Embryonic facial prominence (tissue), 1 donor: Measurements from ENCODE around the gene MASP2.
A peak's percentile ranks its signal among the peaks of the same experiment; 100 is the strongest.
"Not testable (repeated sequence)": the region's sequence is repeated elsewhere in the genome, so short reads cannot be mapped to it uniquely, and the experiment has no call there.

Source experiments
- DNase-seq: peaks from one replicate; pipeline ENCODE4 v3.0.0-alpha.2; 2016; ENCODE audit errors: extremely low spot score

MASP2 gene

DNA sequence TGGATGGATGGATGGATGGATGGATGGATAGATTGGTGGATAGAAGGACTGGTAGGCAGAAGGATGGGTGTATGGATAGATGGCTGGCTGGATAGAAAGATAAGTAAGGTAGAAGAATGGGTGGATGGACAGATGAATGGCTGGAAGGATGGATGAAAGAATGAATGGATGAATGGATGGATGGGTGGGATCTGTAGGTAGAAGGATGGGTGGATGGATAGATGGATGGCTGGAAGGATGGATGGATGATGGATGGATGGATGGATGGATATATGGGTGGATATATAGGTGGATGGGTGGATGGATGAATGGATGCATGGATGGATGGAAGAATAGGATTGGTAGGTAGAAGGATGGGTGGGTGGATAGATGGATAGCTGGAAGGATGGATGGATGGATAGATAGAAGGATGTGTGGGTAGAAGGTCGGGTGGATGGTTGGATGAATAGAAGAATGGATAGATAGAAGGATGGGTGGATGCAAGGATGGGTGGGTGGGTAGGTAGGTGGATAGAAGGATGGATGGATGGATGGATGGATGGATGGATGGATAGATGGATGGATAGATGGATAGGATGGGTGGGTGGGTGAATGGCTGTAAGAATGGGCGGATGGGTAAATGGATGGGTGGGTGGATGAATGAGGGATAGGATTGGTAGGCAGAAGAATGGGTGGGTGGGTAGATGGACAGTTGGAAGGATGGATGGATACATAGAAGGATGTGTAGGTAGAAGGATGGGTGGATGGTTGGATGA, 7.5 kb downstream of the MASP2 start:
- DNase-seq: no peak

DNA sequence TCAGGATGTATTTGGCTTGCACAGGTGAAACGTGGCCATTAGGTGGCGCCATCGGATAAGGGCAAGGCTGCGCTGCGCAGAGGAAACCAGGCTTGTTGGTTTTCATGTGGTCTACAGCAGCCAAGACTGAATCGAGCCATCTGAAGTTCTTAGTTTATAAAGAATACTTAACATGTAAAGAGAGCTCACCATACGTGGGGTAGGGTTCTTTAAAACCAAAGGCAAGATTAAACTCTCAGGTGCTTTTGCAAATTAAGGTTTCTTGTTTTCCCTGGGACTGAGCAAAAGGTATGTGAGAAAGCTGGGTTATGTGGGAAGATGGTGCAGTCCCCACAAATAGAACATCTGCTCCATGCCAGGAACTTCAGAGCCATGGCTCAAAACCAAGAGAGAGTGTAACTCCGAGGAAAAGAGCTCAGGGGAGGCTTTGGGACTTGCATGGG, 9.3 kb downstream of the MASP2 start:
- peak; percentile 67 for DNase-seq

DNA sequence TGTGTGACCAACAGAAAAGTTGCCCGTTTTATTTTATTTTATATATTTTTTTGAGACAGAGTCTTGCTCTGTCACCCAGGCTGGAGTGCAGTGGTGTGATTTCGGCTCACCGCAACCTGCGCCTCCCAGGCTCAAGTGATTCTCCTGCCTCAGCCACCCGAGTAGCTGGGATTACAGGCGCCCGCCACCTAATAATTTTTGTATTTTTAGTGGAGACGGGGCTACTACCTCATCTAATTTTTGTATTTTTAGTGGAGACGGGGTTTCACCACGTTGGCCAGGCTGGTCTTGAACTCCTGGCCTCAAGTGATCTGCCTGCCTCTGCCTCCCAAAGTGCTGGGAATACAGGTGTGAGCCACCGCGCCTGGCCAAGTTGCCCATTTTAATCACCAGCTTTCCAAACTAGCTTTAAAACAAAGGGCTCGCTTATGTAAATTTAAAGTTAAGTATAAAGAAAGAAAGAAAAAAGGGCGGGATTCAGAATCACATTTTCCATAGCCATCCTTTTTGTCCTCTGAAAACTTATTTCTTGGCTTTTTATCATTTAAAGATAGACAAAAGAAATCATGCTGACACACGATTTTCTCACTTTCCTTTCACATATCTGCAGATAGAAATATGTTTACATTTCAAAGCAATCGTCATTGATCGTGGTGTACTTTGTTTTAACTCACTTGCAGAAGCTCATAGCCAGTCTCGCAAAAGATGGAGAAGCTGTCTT, 9.9 kb downstream of the MASP2 start:
- not testable (repeated sequence) for DNase-seq

DNA sequence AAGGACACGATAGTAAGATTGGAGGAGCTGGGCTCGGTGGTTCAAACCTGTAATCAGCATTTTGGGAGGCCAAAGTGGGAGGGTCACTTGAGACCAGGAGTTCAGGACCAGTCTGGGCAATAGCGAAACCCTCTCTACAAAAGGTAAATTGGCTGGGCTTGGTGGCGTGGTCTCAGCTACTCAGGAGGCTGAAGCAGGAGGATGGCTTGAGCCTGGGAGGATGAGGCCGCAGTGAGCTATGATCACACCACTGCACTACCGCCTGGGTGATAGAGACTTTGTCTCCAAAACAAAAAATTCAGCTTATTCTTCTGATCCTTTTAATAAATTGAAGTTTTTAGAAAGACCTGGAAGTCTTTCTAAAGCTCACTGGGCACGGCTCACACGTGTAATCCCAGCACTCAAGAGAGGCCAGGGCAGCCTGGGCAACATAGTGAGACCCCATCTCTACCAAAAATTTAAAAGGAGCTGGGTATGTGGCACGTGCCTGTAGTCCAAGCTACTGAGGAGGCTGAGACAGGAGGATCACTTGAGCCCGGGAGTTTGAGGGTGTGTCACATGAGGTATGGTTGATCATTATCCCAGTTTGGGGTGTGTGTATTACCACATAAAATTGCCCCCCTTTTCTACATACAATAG, 15.3 kb downstream of the MASP2 start:
- DNase-seq: no peak

DNA sequence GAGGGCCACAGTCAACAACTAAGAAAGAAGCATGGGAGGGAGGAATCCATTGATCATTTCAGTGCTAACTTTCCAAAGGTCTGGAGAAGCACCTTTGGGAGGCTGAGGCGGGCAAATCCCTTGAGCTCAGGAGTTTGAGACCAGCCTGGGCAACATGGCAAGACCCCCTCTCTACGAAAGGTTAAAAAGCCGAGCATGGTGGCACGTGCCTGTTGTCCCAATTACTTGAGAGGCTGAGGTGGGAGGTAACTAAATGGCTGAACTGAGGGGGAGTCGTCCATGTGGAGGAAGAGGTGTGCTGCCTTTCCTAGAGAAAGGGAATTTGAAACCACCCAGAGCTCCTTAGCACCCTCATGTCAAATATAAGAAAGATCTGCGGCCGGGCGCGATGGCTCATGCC, 16.2 kb downstream of the MASP2 start:
- DNase-seq: no peak

DNA sequence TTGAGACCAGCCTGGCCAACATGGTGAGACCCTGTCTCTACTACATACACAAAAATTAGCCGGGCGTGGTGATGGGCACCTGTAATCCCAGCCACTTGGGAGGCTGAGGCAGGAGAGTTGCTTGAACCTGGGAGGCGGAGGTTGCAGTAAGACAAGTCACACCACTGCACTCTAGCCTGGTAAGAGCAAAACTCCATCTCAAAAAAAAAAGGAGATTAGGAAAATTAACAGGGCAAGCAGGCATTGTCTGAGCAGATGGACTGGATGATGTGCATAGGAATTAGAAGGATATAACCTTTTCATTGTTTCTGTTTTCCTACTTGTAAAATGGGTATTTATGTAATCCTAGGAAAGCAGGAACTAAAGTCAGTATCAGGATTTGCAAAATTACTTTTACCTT, 19.0 kb downstream of the MASP2 start:
- DNase-seq: no peak

DNA sequence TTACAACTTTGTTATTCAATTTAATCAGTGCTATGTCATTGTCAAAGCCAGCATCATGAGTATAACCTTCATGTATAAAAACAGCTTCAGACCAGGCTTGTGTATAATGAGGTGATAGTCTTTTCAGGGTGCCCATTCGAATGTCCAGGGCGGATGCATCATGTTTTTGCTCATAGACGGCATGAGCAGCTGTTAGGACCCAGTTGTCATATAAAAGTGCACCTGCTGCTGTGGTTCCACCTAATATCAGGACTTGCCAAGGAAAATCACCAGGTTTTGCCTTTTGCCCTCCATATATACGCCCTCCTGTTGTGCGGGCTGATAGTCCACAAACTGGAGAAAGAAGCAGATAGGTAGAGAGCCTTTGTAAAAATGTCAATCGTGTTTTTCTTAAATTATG, 19.7 kb downstream of the MASP2 start:
- DNase-seq: no peak

DNA sequence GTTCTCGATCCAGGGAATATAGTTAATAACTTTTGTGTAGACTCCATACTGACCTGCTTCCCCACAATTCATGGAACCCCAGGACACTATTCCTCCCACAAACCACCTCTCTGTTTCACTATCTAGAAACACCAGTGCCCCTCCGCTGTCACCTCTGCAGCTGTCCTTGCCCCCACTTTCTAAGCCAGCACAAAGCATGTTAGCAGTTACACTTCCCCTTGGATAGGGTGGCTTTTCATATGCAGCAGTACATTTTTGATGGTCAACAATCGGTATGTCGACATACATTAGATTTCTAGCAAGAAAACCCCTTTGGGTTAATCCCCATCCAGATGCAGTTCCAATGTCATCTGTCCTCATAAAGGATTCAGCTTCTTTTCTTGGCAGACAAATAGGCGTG, 20.1 kb downstream of the MASP2 start:
- no peak for DNase-seq

DNA sequence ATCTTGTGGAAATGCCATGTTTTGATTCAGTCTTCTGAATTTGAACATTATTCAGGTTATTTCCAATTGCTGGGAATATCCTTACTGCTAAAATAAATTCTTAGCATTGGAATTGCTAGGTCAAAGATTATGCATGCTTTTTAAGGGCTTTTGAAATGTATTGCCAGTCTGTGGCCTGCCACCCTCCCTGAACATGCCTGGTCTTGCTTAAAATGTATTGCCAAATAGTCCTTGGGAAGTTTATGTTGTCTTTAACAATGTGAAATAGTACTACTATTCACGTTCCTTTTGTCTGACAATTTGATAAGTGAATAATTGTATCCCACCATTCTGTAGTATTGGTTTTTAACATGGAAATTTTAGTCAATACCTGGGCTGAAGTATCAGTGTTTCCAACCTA, 21.0 kb downstream of the MASP2 start:
- no peak for DNase-seq

DNA sequence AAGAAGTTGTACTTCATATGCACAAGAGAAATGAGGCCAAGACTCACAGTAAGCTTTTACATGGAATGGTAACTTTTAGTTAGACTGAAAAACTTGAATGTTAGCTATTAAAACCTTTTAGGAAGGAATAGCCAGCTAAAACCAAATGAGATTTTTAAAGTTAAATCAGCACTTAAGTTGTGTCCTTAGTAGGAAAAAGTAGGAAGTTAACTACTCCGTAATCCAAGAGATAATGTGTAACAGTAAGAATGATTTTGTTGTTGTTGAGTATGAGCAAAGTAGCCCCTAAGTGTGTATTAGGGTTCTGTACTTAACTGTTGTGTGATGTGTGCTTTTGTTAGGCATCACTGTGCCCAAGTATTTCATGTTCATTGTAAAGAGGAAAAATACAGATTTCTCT, 21.4 kb downstream of the MASP2 start:
- no peak for DNase-seq

DNA sequence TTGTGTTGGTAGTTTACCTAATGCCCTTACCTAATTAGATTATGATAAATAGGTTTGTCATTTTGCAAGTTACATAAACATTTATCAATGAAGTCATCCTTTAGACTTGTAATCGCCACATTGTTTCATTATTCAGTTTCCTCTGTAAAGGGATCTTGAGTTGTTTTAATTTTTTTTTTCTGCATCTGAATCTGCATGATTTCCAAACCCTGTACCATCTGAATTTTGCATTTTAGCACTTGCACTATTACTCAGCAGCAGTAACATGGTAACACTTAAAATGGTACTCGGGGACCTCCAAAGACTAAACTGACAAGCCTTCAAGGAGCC, 22.2 kb downstream of the MASP2 start:
- no peak for DNase-seq

DNA sequence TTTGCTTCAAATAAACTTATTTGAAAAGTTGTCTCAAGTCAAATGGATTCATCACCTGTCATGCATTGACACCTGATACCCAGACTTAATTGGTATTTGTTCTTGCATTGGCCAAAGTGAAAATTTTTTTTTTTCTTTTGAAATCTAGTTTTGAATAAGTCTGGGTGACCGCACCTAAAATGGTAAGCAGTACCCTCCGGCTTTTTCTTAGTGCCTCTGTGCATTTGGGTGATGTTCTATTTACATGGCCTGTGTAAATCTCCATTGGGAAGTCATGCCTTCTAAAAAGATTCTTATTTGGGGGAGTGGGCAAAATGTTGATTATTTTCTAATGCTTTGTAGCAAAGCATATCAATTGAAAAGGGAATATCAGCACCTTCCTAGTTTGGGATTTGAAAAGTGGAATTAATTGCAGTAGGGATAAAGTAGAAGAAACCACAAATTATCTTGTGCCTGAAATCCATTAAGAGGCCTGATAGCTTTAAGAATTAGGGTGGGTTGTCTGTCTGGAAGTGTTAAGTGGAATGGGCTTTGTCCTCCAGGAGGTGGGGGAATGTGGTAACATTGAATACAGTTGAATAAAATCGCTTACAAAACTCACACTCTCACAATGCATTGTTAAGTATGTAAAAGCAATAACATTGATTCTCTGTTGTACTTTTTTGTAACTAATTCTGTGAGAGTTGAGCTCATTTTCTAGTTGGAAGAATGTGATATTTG, 22.7 kb downstream of the MASP2 start:
- DNase-seq: no peak

DNA sequence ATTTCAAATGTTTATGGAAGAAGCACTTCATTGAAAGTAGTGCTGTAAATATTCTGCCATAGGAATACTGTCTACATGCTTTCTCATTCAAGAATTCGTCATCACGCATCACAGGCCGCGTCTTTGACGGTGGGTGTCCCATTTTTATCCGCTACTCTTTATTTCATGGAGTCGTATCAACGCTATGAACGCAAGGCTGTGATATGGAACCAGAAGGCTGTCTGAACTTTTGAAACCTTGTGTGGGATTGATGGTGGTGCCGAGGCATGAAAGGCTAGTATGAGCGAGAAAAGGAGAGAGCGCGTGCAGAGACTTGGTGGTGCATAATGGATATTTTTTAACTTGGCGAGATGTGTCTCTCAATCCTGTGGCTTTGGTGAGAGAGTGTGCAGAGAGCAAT, 23.8 kb downstream of the MASP2 start:
- no peak for DNase-seq

DNA sequence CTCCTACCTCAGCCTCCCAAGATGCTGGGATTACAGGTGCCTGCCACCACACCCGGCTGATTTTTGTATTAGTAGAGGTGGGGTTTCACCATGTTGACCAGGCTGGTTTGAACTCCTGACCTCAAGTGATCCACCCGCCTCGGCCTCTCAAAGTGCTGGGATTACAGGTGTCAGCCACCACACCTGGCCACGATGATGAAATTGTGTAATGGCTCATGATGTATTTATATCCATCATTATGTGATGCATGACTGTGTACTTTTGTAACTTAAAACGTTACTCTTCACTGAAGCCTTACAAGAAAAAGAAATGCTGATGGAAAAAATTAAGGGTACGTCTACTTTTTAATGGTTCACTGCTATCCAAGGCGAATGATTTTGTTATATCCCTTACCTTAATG, 27.1 kb downstream of the MASP2 start:
- no peak for DNase-seq

DNA sequence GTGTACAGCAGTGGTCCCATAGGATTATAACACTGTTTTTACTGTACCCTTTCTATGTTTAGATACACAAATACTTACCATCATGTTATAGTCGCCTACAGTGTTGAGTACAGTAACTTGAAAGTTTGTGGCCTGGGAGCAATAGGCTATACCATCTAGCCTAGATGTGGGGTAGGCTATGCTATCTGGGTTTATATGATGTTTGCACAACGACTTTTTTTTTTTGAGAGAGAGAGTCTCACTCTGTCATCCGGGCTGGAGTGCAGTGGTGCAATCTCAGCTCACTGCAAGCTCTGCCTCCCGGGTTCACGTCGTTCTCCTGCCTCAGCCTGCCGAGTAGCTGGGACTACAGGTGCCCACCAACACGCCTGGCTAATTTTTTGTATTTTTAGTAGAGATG, 27.7 kb downstream of the MASP2 start:
- not testable (repeated sequence) for DNase-seq

DNA sequence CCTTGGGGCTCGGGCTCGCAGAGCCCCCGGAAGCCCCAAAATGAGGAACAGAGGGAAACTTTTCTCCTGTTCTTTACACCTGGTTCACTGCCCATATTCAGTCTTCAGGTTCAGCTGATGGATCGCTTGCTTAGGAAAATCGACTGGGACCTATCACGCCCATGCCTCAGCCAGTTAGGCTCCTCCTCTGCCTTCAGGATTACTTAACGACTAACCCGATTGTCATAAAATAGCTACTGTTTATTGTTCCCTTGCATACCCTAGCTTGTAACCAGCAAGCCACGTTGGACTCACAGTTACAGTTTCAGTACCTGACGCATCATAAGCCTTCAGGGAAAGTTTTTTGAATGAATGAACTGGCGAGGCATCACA, 33.9 kb downstream of the MASP2 start:
- no peak for DNase-seq

DNA sequence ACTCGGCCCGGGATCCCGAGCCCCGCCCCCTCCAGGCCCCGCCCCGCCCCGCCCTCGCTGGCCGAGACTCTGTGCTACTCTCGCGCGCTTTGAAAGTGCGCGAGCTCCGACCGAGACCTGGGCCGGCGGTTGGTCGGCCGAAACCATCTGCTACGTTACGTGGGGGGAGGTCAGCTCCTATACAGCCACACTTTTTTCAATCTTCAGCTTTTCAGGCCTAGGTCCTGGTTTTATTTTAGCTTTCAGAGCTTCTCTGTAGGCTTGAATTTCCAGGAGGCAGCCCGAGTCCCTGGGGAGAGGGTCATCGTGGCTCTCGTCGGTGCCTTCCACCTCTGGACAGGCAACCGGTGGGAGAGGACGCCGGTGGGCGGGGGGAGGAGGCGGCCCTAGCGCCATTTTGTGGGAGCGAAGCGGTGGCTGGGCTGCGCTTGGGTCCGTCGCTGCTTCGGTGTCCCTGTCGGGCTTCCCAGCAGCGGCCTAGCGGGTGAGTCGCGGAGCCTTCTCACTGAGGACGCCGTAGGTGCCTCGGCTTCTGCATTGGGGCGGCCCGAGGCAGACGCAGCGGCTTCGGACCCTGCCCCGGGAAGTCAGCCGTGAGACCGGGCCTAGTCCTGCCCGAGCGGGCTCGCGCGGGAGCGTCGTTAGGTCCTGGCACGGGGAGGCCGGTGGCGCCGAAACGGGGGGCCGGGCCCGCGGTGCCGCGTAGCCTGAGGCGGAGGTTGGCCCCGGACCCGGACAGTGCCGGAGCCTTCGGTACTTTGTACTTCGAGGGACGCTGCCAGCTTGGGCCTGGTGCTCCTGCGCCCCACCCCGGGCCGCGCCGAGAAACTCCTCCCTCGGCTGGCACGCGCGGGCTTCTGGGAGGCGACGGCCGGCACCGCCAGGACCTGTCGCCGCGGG, 34.5 kb downstream of the MASP2 start, which contains the start of gene TARDBP:
TARDBP (plus strand) TSS at position 395 of the 900 bp plus-strand sequence. CDS start 1,074 bp downstream, outside the sequence.
- DNase-seq: peak; percentile 85

DNA sequence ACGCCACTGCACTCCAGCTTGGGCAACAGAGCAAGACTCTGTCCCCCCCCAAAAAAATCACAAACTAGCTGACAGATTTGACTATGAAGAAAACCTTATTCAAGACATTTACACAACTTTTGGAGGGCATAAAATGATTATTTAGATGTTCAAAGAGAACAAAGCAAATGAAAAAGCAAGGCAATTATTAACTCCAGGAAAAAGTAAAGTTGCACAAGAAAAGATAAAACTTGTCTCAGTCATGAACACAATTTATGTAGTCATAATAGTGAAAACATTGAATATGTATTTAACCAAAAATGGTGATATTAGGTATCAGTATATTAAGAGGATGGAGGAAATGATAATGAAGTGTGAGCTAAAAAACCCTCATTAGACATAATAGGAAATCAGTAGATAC, 46.5 kb downstream of the MASP2 start:
- no peak for DNase-seq

DNA sequence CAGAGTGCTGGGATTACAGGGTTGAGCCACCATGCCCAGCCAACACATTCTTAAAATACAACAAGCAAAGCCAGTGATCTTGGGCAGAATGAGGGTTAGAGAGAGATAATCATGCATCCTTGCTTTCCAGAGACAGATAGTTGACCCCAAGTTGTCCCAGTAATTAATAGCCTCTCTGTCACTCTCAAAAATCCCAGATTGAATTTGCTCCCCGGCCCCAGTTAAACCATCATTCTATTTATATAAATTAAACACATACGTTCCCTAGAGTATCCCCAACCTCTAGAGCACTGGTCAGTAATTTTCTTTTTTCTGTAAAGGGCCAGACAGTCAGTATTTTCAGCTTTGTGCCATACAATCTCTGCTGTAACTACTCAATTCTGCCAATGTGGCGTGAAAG, 50.9 kb downstream of the MASP2 start:
- DNase-seq: no peak

DNA sequence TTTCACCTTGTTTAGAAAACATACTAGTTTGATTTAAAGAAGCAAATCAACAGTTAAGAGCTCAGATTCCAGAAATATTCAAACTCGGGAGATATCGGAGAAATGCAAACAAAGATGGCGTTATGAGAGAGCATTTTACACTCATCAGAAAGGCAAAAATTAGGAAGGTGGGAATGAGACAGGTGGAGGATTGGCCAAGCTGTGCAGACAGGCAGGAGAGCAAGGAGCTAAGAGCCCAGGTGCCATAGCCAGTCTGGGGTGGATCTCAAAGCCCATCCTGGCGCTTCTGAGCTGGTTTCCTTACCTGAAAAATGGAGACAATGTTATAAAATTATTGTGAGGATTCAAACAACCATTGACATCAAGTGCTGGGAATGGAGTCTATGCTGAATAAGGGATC, 54.2 kb downstream of the MASP2 start:
- DNase-seq: no peak

DNA sequence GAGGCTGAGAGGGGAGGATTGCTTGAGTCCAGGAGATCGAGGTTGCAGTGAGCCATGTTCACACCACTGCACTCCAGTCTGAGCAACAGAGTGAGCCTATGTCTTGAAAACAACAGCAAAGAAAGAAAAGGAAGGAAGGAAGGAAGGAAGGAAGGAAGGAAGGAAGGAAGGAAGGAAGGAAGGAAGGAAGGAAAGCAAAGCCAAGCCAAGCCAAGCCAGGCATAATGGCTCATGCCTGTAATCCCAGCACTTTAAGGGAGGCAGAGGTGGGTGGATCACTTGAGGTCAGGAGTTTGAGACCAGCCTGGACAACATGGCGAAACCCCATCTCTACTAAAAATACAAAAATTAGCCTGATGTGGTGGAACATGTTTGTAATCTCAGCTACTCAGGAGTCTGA, 55.0 kb downstream of the MASP2 start:
- not testable (repeated sequence) for DNase-seq
